HG03521 (cell line): ENCODE measurements around the gene SOX2.
"Not testable (repeated sequence)": the region's sequence is repeated elsewhere in the genome, so short reads cannot be mapped to it uniquely, and the experiment has no call there.

ENCODE experiments used
- ATAC-seq: cut with Tn5 transposase; IDR thresholded peaks from one replicate; pipeline ENCODE4 v1.9.1; 2021; ENCODE audit warnings: mild to moderate bottlenecking, moderate library complexity; ENCODE audit not compliant: unreplicated experiment

SOX2 gene

GRCh38 chr3:181756645-181757297 is 45.0 kb downstream of the SOX2 start:
- no peak for ATAC-seq

- ATAC-seq, result no peak
These were observed 46.1 kb downstream of the SOX2 start for GRCh38 chr3:181757694-181758306.

GRCh38 chr3:181761906-181762305 is 50.2 kb downstream of the SOX2 start:
- no peak for ATAC-seq

GRCh38 chr3:181764033-181764432 is 52.3 kb downstream of the SOX2 start:
- ATAC-seq, result not testable (repeated sequence)
